GM19438 (cell line): ENCODE measurements around the gene GNPNAT1.
"Not testable (repeated sequence)": the region's sequence is repeated elsewhere in the genome, so short reads cannot be mapped to it uniquely, and the experiment has no call there.

Source experiments
- ATAC-seq: cut with Tn5 transposase; IDR thresholded peaks from one replicate; pipeline ENCODE4 v1.9.1; 2021; ENCODE audit warnings: low read depth; ENCODE audit not compliant: unreplicated experiment

The GNPNAT1 gene

GRCh38 chr14:52730709-52731111 lies 60.7 kb downstream of the GNPNAT1 start:
- ATAC-seq = no peak

GRCh38 chr14:52729925-52730708 lies 61.3 kb downstream of the GNPNAT1 start, which contains the start of gene STYX:
Gene STYX (plus strand): TSS chr14:52730166. CDS start chr14:52730475, 309 bp downstream.
- peak; percentile 97 for ATAC-seq

- ATAC-seq = no peak
Observed at GRCh38 chr14:52729585-52729924, 61.9 kb downstream of the GNPNAT1 start.

GRCh38 chr14:52729035-52729434 lies 62.4 kb downstream of the GNPNAT1 start:
- ATAC-seq = not testable (repeated sequence)

- ATAC-seq = not testable (repeated sequence)
Observed at GRCh38 chr14:52727509-52727908, 63.9 kb downstream of the GNPNAT1 start.
